Ascending aorta (tissue), 2 donors: ENCODE measurements around the gene AMIGO3. TPM values are rescaled to one million over a fixed set of nuclear protein-coding genes. Genes with fewer than 3 reads are reported as not detected.

Experiments
- DNase-seq, 2 donors: peaks; one replicate each; pipeline ENCODE4 v3.0.0-alpha.2; 2019; ENCODE audit warnings: low spot score in 2 of 2
- H3K27ac ChIP-seq, 2 donors: fragments of 200-600 bp; sonication (generic); one replicate each; pipeline ENCODE4 v1.5.1; 2016 to 2017; ENCODE audit warnings: mild to moderate bottlenecking in 1 of 2
- H3K27me3 ChIP-seq: fragments of 200-600 bp; sonication (generic); one replicate; pipeline ENCODE4 v1.5.1; 2017
- H3K36me3 ChIP-seq, 2 donors: fragments of 200-600 bp; sonication (generic); one replicate each; pipeline ENCODE4 v1.5.1; 2016
- H3K4me1 ChIP-seq, 2 donors: fragments of 200-600 bp; sonication (generic); one replicate each; pipeline ENCODE4 v1.5.1; 2016 to 2017; ENCODE audit warnings: mild to moderate bottlenecking in 1 of 2
- H3K4me3 ChIP-seq, 2 donors: fragments of 200-600 bp; sonication (generic); one replicate each; pipeline ENCODE4 v1.5.1; 2016 to 2017; ENCODE audit warnings: mild to moderate bottlenecking in 1 of 2
- H3K9me3 ChIP-seq, 2 donors: fragments of 200-600 bp; sonication (generic); one replicate each; pipeline ENCODE4 v1.5.1; 2016
- intact Hi-C: fragments of 100-400 bp; cut with DNase I; formaldehyde crosslinking; loops from one replicate; pipeline ENCODE4 v1.15.1; 2023
- total RNA-seq: library from RNA; depleted of rRNA; stranded (reverse); fragments of >200 nt; gene quantifications from one replicate; pipeline ENCODE4 v1.1.0, GENCODE V29; 2016
- TF ChIP-seq, protein P1 (sequence below), 3 experiments: fragments of 200-600 bp in 2 of 3; fragments of 450-650 bp in 1 of 3; sonication (generic) in 2 of 3; IDR thresholded peaks; one replicate each; pipeline ENCODE4 v1.5.1; 2016 to 2019; ENCODE audit warnings: antibody characterized with exemption in 3 of 3, mild to moderate bottlenecking in 1 of 3, moderate library complexity in 1 of 3

AMIGO3 gene
- total RNA-seq, 1 donor from 2014 or later, result 0.43 TPM

DNA sequence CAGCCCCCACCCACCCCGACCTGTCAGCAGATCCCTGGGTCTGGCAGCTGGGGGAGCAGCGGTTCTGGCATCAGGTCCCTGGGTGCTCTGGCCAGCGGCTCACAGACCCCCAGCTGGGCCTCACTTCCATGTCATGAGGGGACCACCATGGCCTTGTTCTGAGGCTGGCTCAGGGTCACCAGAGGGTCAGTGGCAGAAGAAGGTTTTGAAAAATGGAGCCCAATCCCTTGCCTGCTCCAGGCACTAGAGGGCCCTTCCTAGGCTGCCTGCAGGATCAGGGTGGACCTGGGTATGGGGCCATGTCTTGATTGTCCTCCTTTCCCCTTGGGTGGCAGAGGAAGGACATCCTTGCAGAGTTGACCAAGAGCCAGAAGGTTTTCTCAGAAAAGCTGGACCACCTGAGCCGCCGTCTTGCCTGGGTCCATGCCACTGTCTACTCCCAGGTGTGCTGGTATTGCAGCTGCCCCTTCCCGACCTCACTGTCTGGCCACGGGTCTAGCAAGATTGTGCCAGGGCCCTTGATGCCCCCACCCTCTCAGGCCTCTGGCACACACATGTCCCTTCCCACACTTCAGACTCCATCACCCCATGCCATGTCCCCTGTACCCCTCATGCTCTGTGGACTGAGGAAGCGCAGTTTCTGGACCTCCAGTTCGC, 12.9 kb downstream of the AMIGO3 start:
- H3K4me1 ChIP-seq, result no peaks in the 10 kb centered on the region
- intact Hi-C loops, result no loop called here
- TF ChIP-seq, protein P1, sequence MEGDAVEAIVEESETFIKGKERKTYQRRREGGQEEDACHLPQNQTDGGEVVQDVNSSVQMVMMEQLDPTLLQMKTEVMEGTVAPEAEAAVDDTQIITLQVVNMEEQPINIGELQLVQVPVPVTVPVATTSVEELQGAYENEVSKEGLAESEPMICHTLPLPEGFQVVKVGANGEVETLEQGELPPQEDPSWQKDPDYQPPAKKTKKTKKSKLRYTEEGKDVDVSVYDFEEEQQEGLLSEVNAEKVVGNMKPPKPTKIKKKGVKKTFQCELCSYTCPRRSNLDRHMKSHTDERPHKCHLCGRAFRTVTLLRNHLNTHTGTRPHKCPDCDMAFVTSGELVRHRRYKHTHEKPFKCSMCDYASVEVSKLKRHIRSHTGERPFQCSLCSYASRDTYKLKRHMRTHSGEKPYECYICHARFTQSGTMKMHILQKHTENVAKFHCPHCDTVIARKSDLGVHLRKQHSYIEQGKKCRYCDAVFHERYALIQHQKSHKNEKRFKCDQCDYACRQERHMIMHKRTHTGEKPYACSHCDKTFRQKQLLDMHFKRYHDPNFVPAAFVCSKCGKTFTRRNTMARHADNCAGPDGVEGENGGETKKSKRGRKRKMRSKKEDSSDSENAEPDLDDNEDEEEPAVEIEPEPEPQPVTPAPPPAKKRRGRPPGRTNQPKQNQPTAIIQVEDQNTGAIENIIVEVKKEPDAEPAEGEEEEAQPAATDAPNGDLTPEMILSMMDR (IDR thresholded peaks at IDR 0.05), result no peak
- H3K36me3 ChIP-seq, result peaks cover 19 to 49% of the 10 kb centered on the region in 2 donors
- H3K27me3 ChIP-seq, result no peaks in the 10 kb centered on the region
- no peak overlapping the region for H3K4me3 ChIP-seq
- no peaks in the 10 kb centered on the region for H3K9me3 ChIP-seq
- DNase-seq, result no peak
- no peak overlapping the region for H3K27ac ChIP-seq

DNA sequence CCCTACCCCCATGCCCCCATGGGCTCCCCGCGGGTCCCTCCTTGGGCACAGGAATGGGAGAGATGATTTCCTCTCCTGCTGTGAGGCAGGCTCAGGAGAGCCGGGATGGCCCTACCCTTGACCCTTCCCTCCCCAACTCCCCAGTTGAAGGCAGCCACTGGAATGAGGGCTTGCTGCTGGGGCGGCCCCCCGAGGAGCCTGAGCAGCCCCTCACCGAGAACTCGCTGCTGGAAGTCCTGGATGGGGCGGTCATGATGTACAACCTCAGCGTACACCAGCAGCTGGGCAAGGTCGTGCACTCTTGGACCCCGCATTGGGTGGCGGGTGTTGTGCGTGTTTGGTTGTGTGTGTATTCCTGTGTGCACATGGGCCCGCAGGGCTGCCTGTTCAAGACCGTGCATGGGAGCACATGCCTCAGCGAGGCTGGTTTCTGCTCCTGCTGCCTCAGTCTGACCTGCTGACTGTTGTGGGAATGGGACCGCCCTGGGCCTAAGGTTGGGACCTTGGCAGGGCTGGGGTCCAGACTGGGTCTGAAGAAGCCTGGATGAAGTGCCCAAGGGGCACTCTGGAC, 14.0 kb downstream of the AMIGO3 start:
- intact Hi-C loops, result no loop called here
- TF ChIP-seq, protein P1 (IDR thresholded peaks at IDR 0.05), result no peak
- DNase-seq, result no peak
- Histone ChIP-seq H3K27ac (no peak overlapping the region), H3K9me3 (no peaks in the 10 kb centered on the region), H3K4me3 (no peak overlapping the region), H3K4me1 (no peaks in the 10 kb centered on the region), H3K27me3 (no peaks in the 10 kb centered on the region), H3K36me3 (peaks cover 22 to 57% of the 10 kb centered on the region in 2 donors)

DNA sequence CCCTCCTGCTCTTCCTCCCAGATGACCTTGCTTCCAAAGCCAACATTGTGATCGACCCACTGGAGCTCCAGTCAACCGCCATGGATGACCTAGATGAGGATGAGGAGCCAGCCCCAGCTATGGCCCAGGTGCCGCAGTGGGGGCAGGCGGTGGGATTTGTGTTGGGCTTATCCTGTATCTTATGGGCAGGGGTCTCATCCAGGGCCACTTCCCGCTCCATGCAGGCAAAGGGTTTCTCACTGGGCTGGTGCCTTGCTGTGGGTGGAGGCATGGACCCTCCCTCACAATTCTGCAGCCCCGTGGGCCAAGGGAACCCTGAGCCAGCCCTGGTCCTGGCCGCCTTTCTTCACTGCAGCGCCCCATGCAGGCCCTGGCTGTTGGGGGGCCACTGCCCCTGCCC, 14.9 kb downstream of the AMIGO3 start:
- DNase-seq, result no peak
- Histone ChIP-seq H3K27ac (no peak overlapping the region), H3K36me3 (peaks cover 27 to 66% of the 10 kb centered on the region in 2 donors), H3K27me3 (no peaks in the 10 kb centered on the region), H3K4me3 (no peak overlapping the region), H3K4me1 (no peaks in the 10 kb centered on the region), H3K9me3 (no peaks in the 10 kb centered on the region)
- TF ChIP-seq, protein P1 (IDR thresholded peaks at IDR 0.05), result no peak
- intact Hi-C loops, result no loop called here

DNA sequence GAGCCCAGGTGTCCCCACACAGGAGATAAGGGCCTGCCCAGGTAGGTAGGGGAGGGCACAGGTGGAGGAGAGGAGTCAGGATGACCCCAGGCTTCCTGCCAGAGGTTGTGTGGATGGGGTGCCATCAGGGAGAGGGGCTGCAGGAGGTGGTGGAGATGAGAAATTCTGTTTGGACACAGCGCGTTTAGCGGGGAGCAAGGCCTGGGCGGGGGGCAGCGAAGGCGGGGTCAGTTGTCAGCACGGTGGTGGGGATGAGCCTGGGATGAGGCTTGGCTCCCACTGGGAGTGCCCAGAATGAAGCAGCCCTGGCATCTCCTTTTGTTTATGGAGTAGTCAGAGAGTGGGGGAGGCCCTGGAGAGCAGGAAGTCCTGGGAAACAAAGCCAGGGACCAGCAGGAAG, 15.5 kb downstream of the AMIGO3 start:
- TF ChIP-seq, protein P1 (IDR thresholded peaks at IDR 0.05), result no peak
- no peak overlapping the region for H3K27ac ChIP-seq
- intact Hi-C loops, result loop anchor here (2.0 kb wide), 1 partner anchor 135 kb away; no protein-coding TSS in a partner anchor
- H3K4me1 ChIP-seq, result no peaks in the 10 kb centered on the region
- no peak overlapping the region for H3K4me3 ChIP-seq
- no peak for DNase-seq
- H3K27me3 ChIP-seq, result no peaks in the 10 kb centered on the region
- H3K36me3 ChIP-seq, result peaks cover 34 to 71% of the 10 kb centered on the region in 2 donors
- H3K9me3 ChIP-seq, result no peaks in the 10 kb centered on the region

- H3K9me3 ChIP-seq, result no peaks in the 10 kb centered on the region
- H3K4me3 ChIP-seq, result no peak overlapping the region
- H3K4me1 ChIP-seq, result no peaks in the 10 kb centered on the region
- TF ChIP-seq, protein P1 (IDR thresholded peaks at IDR 0.05), result peak; percentile 61 to 69 (median 64)
- H3K27ac ChIP-seq, result no peak overlapping the region
- no peaks in the 10 kb centered on the region for H3K27me3 ChIP-seq
- H3K36me3 ChIP-seq, result peaks cover 38 to 76% of the 10 kb centered on the region in 2 donors
- no peak for DNase-seq
- intact Hi-C loops, result loop anchor here (2.0 kb wide), 1 partner anchor 135 kb away; no protein-coding TSS in a partner anchor
These were observed 16.0 kb downstream of the AMIGO3 start for GRCh38 chr3:49703443-49703927.
